Ovary (tissue), 3 donors: ENCODE measurements around the gene TOR1AIP2.
"Not testable (repeated sequence)": the region's sequence is repeated elsewhere in the genome, so short reads cannot be mapped to it uniquely, and the experiment has no call there.

ENCODE experiments used
- CTCF ChIP-seq, 3 donors: fragments of 450-650 bp in 2 of 3; fragments of 200-600 bp in 1 of 3; IDR thresholded peaks; one replicate each; pipeline versions ENCODE4 v1.5.1 to v1.8.0; 2016 to 2022; ENCODE audit warnings: antibody characterized with exemption in 3 of 3, mild to moderate bottlenecking in 1 of 3
- EP300 ChIP-seq: sonication (generic); formaldehyde crosslinking; IDR thresholded peaks from one replicate; pipeline ENCODE4 v1.6.1; 2017; ENCODE audit warnings: antibody characterized with exemption
- donor health status: DM: no; HTN: no; CAD: no.

- not testable (repeated sequence) for TF ChIP-seq CTCF (IDR thresholded peaks at IDR 0.05); EP300
Observed at GRCh38 chr1:179855831-179856230, 21.8 kb downstream of the TOR1AIP2 start.
